Measurements from ENCODE around the gene CLASRP. TPM values are rescaled to one million over a fixed set of nuclear protein-coding genes. Genes with fewer than 3 reads are reported as not detected.

The CLASRP gene
- total RNA-seq, 2 experiments from 2014 or later, result 82.5 to 94.5 TPM

Other genes starting within 250 kb of the CLASRP start
- not detected for gene BCAM, start 229.9 kb upstream of the CLASRP start, total RNA-seq
- gene NECTIN2, start 192.7 kb upstream of the CLASRP start, total RNA-seq, result under 1 TPM; 0.26 to 0.31 TPM
- 10 to 100 TPM; 84.5 to 88.4 TPM for gene TOMM40, start 147.8 kb upstream of the CLASRP start, total RNA-seq
- gene APOE, start 133.2 kb upstream of the CLASRP start, total RNA-seq, result under 1 TPM; 0.68 to 0.89 TPM
- not detected for gene APOC1, start 124.4 kb upstream of the CLASRP start, total RNA-seq
- gene APOC4, start 96.8 kb upstream of the CLASRP start, total RNA-seq, result not detected
- not detected for gene APOC2, start 93.0 kb upstream of the CLASRP start, total RNA-seq
- 10 to 100 TPM; 65.5 to 67.8 TPM for gene CLPTM1, start 83.7 kb upstream of the CLASRP start, total RNA-seq
- gene RELB, start 37.6 kb upstream of the CLASRP start, total RNA-seq, result 10 to 100 TPM in 1 of 2 experiments, 1 to 10 TPM in 1; 8.7 to 10.2 TPM
- gene ZNF296, start 37.4 kb downstream of the CLASRP start, total RNA-seq, result 1 to 10 TPM; 6.2 to 6.3 TPM
- 10 to 100 TPM; 30.2 to 31.7 TPM for gene GEMIN7, start 40.2 kb downstream of the CLASRP start, total RNA-seq
- 10 to 100 TPM; 28.3 to 29.2 TPM for gene PPP1R37, start 54.1 kb downstream of the CLASRP start, total RNA-seq
- under 1 TPM; 0.16 to 0.24 TPM for gene NKPD1, start 121.9 kb downstream of the CLASRP start, total RNA-seq
- gene TRAPPC6A, start 139.2 kb downstream of the CLASRP start, total RNA-seq, result 10 to 100 TPM; 54.0 to 55.5 TPM
- gene BLOC1S3, start 139.7 kb downstream of the CLASRP start, total RNA-seq, result 10 to 100 TPM; 16.0 to 16.7 TPM
- not detected for gene EXOC3L2, start 206.4 kb downstream of the CLASRP start, total RNA-seq
- gene MARK4, start 212.2 kb downstream of the CLASRP start, total RNA-seq, result 10 to 100 TPM; 18.3 to 18.5 TPM